GM12865 (cell line): ENCODE measurements around the gene IDH2.
"Not testable (repeated sequence)": the region's sequence is repeated elsewhere in the genome, so short reads cannot be mapped to it uniquely, and the experiment has no call there.

ENCODE experiments used
- DNase-seq: peaks from one replicate; pipeline ENCODE4 v3.0.0; 2010; ENCODE audit warnings: low read depth
- H3K4me3 ChIP-seq: 2 replicates; pipeline ENCODE4 v1.5.1; 2011; ENCODE audit warnings: mild to moderate bottlenecking, low read depth, low read length, control low read depth
- TF ChIP-seq, protein P1 (sequence below): IDR thresholded peaks from 2 replicates; pipeline ENCODE4 v1.5.1; 2011; ENCODE audit warnings: low read length, control low read depth, low read depth, inconsistent platforms; ENCODE audit not compliant: insufficient read depth; ENCODE audit errors: missing control alignments

The IDH2 gene

DNA sequence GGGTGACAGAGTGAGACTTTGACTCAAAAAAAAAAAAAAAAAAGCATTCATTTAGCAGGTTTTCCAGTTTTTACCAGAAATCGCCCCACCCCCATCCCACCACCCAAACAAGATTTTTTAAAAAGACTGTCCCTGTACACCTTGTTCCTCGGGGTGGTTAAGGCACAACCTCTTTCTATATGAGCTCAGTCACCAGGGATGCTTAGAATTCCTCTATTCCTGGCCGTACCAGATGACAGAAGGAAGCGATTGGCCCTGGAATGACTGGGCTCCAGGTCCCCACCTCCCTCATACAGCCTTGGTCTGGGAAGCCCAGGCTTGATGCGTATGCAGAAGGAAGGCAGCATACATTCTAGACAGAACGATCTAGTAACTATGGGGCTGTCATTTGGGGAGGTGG, 25.6 kb downstream of the IDH2 start:
- no peak overlapping the region for H3K4me3 ChIP-seq
- TF ChIP-seq, protein P1, sequence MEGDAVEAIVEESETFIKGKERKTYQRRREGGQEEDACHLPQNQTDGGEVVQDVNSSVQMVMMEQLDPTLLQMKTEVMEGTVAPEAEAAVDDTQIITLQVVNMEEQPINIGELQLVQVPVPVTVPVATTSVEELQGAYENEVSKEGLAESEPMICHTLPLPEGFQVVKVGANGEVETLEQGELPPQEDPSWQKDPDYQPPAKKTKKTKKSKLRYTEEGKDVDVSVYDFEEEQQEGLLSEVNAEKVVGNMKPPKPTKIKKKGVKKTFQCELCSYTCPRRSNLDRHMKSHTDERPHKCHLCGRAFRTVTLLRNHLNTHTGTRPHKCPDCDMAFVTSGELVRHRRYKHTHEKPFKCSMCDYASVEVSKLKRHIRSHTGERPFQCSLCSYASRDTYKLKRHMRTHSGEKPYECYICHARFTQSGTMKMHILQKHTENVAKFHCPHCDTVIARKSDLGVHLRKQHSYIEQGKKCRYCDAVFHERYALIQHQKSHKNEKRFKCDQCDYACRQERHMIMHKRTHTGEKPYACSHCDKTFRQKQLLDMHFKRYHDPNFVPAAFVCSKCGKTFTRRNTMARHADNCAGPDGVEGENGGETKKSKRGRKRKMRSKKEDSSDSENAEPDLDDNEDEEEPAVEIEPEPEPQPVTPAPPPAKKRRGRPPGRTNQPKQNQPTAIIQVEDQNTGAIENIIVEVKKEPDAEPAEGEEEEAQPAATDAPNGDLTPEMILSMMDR, result no peak

DNA sequence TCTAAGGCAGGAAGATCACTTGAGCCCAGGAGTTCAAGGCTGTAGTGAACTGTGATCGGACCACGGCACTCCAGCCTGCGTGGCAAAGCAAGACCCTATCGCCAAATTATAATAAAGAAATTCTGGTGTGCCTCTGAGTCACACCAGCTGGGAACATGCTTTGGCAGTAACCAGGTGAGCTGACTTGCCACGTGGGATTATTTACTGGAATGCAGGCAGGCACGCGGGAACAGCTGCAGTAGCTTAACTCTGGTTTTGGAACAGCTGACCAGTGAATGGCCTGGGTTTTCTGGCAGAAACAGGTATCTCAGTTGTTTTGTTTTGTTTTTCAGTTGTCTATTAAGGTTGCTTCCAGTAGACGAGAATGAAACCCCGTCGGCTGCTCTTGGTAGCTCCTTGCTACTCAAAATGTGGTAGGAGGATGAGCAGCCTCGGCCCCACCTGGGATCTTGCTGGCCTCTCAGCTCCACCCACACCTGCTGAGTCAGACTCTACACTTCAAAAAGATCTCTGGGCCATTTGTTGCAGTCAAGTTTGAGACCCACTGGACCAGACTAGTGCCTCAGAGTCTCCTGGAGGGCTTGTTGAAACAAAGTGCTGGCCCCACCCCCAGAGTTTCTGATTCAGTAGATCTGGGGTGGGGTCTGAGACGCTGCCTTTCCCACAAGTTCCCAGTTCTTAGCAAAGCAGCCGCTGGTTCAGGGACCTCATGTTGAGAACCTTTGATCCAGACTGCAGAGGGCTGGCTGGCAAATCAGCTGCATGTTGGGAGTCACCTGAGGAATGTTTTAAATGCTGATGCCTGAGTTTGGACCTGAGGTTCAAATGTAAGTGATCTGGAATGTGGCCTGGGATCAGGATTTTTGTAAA, 26.6 kb downstream of the IDH2 start:
- TF ChIP-seq, protein P1, result no peak
- no peak overlapping the region for H3K4me3 ChIP-seq
- DNase-seq, result peak; percentile 67

More for the DNA sequence above, 25.6 kb downstream of the IDH2 start:
- DNase-seq, result no peak

DNA sequence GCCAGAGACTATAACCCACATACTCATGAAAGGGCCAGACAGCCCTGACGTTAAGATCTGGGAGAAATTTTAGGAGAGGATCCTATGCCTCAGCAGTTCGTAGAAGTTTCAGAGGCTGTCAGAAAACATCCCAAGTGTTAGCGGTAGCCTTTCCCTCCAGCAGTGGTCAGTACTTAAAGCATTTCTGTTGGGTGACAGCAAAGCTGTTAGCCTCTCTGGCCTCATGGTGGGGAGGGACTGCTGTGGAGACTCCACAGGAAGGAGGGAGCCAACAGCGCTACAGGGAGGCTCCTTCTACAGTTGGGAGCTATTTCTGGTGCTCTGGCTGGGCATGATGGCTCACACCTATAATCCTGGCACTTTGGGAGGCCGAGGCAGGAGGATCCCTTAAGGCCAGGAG, 27.4 kb downstream of the IDH2 start:
- TF ChIP-seq, protein P1, result no peak
- DNase-seq, result no peak
- H3K4me3 ChIP-seq, result no peak overlapping the region

DNA sequence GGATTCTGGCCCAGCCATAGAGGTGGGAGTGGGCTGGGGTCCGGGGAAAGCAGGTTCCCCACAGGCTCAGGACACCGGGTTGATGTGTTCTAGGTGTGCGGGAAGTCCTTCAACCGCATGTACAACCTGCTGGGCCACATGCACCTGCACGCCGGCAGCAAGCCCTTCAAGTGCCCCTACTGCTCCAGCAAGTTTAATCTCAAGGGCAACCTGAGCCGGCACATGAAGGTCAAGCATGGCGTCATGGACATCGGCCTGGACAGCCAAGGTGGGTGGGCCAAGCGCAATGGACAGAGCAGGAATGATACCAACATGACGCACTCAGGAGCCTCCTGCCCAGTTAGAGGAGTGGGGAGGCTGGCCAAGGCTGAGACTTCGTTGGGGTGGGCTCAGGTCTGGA, 28.2 kb downstream of the IDH2 start:
- no peak for DNase-seq
- no peak overlapping the region for H3K4me3 ChIP-seq
- TF ChIP-seq, protein P1, result no peak

DNA sequence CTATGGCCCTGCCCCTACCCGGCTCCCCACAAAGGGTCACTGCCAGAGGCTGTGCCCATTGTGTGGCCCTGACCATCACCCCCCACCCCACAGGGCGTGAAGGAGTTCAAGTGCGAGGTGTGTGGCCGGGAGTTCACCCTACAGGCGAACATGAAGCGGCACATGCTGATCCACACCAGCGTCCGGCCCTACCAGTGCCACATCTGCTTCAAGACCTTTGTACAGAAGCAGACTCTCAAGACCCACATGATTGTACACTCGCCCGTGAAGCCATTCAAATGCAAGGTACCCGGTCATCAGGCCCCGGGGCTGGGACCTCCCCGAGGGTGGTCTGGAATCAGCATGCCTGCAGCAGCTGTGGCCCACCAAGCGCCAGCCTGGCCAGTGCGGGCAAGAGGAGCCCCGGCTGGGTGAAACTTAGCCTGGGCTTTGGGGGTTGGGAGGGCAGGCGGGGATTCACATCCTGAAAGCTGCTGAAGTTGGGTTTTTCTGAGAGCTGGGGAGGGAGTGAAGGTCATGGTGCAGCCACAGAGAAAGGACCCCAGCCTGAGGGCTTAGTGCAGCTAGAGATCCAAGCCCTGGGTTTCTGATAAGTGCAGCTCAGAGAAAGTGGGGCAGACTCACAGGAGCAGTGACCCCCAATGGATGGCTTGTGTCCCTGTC, 29.2 kb downstream of the IDH2 start:
- H3K4me3 ChIP-seq, result no peak overlapping the region
- no peak for DNase-seq
- TF ChIP-seq, protein P1, result no peak

DNA sequence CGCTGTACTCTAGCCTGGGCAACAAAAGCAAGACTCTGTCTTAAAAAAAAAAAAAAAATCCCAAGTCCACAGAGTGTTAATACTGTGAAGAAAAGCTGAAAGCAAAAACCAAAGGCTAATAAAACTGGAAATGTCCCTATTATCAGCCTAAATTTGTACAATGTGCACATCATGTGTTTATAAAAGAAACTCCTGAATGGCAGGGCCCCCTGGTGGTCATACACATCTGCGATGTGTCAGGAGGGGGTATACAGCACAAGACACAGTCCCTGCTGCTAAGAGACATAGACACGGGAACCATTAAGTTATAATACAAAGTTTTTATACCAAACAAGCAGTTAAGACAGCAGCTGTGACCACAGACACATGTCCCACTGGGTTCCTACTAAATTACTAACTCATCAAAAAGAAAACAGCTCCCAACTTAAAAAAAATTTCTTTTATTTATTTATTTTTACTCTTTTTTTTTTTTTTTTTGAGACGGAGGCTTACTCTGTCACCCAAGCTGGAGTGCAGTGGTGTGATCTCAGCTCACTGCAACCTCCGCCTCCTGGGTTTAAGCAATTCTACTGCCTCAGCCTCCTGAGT, 31.0 kb downstream of the IDH2 start:
- DNase-seq, result peak; percentile 89
- no peak overlapping the region for H3K4me3 ChIP-seq
- TF ChIP-seq, protein P1, result peak; percentile 76

DNA sequence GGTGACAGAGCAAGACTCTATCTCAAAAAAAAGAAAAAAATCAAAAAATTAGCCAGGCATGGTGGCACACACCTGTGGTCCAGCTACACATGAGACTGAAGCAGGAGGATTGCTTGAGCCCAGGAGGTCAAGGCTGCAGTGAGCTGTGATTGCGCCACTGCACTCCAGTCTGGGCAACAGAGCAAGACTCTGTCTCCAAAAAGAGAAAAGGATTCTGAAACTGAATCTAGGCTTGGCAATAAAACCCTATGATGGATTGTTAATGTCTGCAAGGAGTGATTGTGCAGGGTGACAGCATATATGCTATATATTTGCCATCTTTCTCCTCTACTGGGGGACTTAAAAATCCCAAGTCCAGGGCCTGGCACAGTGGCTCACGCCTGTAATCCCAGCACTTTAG, 31.6 kb downstream of the IDH2 start:
- DNase-seq, H3K4me3 ChIP-seq: not testable (repeated sequence)
